Head of caudate nucleus (tissue), 42 donors: Measurements from ENCODE around the gene PRG3.
A peak's percentile ranks its signal among the peaks of the same experiment; 100 is the strongest.

Experiments
- DNase-seq, 42 donors: peaks; one replicate each; pipeline versions ENCODE4 v3.0.0 to v3.0.0-alpha.2; 2020 to 2021; ENCODE audit warnings: mixed read lengths in 7 of 42
- intact Hi-C: fragments of 100-400 bp; cut with DNase I; formaldehyde crosslinking; loops from one replicate; pipeline ENCODE4 v1.15.0; 2022

PRG3 gene

GRCh38 chr11:57392763-57393105, 11.8 kb upstream of the PRG3 start:
- intact Hi-C loops = no loop called here
- DNase-seq = no peak

GRCh38 chr11:57392066-57392762, 11.3 kb upstream of the PRG3 start:
- DNase-seq = no peak
- intact Hi-C loops = no loop called here

GRCh38 chr11:57391539-57391938, 10.6 kb upstream of the PRG3 start:
- intact Hi-C loops = no loop called here
- no peak for DNase-seq

- intact Hi-C loops = no loop called here
- no peak for DNase-seq
These were observed 10.2 kb upstream of the PRG3 start for GRCh38 chr11:57391111-57391510.

GRCh38 chr11:57390535-57390934, 9.6 kb upstream of the PRG3 start, which contains the start of gene PRG2:
PRG2 (minus strand) TSS chr11:57390650; CDS start chr11:57389944, 706 bp downstream.
- DNase-seq = no peak
- intact Hi-C loops = no loop called here

GRCh38 chr11:57387289-57388030, 6.5 kb upstream of the PRG3 start:
- intact Hi-C loops = no loop called here
- peak in 39 of 42 donors; percentile 6 to 62 (median 35) for DNase-seq

- intact Hi-C loops = no loop called here
- DNase-seq = no peak
These were observed 5.4 kb upstream of the PRG3 start for GRCh38 chr11:57386178-57386940.

- no peak for DNase-seq
These were observed 1.2 kb downstream of the PRG3 start for GRCh38 chr11:57379732-57380131.

GRCh38 chr11:57378186-57378585, 2.8 kb downstream of the PRG3 start:
- intact Hi-C loops = no loop called here
- DNase-seq = no peak

More at GRCh38 chr11:57379732-57380131, 1.2 kb downstream of the PRG3 start:
- intact Hi-C loops = no loop called here

GRCh38 chr11:57377107-57377506, 3.8 kb downstream of the PRG3 start:
- DNase-seq = no peak
- intact Hi-C loops = no loop called here

GRCh38 chr11:57376095-57377090, 4.6 kb downstream of the PRG3 start:
- intact Hi-C loops = no loop called here
- DNase-seq = no peak

- no peak for DNase-seq
- intact Hi-C loops = no loop called here
These were observed 5.5 kb downstream of the PRG3 start for GRCh38 chr11:57375490-57375889.

GRCh38 chr11:57374966-57375365, 6.0 kb downstream of the PRG3 start:
- DNase-seq = no peak
- intact Hi-C loops = no loop called here

- intact Hi-C loops = no loop called here
- DNase-seq = no peak
These were observed 7.8 kb downstream of the PRG3 start for GRCh38 chr11:57373146-57373545.

GRCh38 chr11:57370941-57371340, 10.0 kb downstream of the PRG3 start:
- intact Hi-C loops = no loop called here
- no peak for DNase-seq

- no peak for DNase-seq
- intact Hi-C loops = no loop called here
These were observed 10.7 kb downstream of the PRG3 start for GRCh38 chr11:57370251-57370650.

GRCh38 chr11:57368845-57369232, 12.1 kb downstream of the PRG3 start:
- intact Hi-C loops = no loop called here
- DNase-seq = no peak

- intact Hi-C loops = no loop called here
- DNase-seq = no peak
These were observed 12.7 kb downstream of the PRG3 start for GRCh38 chr11:57368106-57368844.
